ENCODE measurements around the gene YPEL4. TPM values are rescaled to one million over a fixed set of nuclear protein-coding genes. Genes with fewer than 3 reads are reported as not detected.

Gene YPEL4
- total RNA-seq, 1 donor = 1.4 TPM

GRCh38 chr11:57651408-57651807, 1.7 kb upstream of the YPEL4 start:
- H3K4me3 ChIP-seq (ENCODE audit: low read depth, low read length) = no peak overlapping the region
- TF ChIP-seq, protein P1, sequence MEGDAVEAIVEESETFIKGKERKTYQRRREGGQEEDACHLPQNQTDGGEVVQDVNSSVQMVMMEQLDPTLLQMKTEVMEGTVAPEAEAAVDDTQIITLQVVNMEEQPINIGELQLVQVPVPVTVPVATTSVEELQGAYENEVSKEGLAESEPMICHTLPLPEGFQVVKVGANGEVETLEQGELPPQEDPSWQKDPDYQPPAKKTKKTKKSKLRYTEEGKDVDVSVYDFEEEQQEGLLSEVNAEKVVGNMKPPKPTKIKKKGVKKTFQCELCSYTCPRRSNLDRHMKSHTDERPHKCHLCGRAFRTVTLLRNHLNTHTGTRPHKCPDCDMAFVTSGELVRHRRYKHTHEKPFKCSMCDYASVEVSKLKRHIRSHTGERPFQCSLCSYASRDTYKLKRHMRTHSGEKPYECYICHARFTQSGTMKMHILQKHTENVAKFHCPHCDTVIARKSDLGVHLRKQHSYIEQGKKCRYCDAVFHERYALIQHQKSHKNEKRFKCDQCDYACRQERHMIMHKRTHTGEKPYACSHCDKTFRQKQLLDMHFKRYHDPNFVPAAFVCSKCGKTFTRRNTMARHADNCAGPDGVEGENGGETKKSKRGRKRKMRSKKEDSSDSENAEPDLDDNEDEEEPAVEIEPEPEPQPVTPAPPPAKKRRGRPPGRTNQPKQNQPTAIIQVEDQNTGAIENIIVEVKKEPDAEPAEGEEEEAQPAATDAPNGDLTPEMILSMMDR (IDR thresholded peaks at IDR 0.05; ENCODE audit: insufficient read depth, low read length) = no peak
- no peak for DNase-seq (ENCODE audit: low read depth)

- TF ChIP-seq, protein P1 (IDR thresholded peaks at IDR 0.05; ENCODE audit: insufficient read depth, low read length) = no peak
- DNase-seq (ENCODE audit: low read depth) = no peak
- H3K4me3 ChIP-seq (ENCODE audit: low read depth, low read length) = no peak overlapping the region
Measured at GRCh38 chr11:57650739-57651090, 1.0 kb upstream of the YPEL4 start.

- DNase-seq (ENCODE audit: low read depth) = no peak
- TF ChIP-seq, protein P1 (IDR thresholded peaks at IDR 0.05; ENCODE audit: insufficient read depth, low read length) = no peak
Measured at GRCh38 chr11:57648801-57649735, 644 bp downstream of the YPEL4 start.

GRCh38 chr11:57647960-57648800, 1.5 kb downstream of the YPEL4 start:
- no peak for DNase-seq (ENCODE audit: low read depth)
- peak overlapping the region; percentile 74 for H3K4me3 ChIP-seq (ENCODE audit: low read depth, low read length)
- TF ChIP-seq, protein P1 (IDR thresholded peaks at IDR 0.05; ENCODE audit: insufficient read depth, low read length) = no peak

More at GRCh38 chr11:57648801-57649735, 644 bp downstream of the YPEL4 start:
- peak overlapping the region; percentile 74 for H3K4me3 ChIP-seq (ENCODE audit: low read depth, low read length)

DNA sequence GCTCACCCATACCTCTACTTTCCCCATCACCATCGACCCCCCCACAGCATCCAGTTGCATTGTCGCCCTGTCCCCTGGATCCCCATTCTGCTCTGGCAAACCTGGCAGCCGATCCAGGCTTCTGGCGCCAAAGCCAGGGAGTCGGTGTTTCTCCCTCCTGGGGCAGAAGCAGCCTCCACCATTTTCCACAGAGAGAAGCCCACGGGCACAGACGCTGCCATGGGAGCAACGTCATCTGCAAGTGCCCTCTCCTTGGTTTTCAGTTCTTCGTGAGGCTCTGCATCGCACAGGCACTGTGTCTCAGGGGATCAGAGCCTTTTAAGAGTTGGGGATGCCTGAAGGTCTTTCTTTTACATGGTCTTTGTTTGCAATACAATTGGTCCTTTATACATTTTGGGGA, 2.3 kb downstream of the YPEL4 start:
- TF ChIP-seq, protein P1 (IDR thresholded peaks at IDR 0.05; ENCODE audit: insufficient read depth, low read length) = no peak
- H3K4me3 ChIP-seq (ENCODE audit: low read depth, low read length) = no peak overlapping the region
- no peak for DNase-seq (ENCODE audit: low read depth)

GRCh38 chr11:57646799-57647303, 2.9 kb downstream of the YPEL4 start:
- TF ChIP-seq, protein P1 (IDR thresholded peaks at IDR 0.05; ENCODE audit: insufficient read depth, low read length) = no peak
- no peak for DNase-seq (ENCODE audit: low read depth)
- no peak overlapping the region for H3K4me3 ChIP-seq (ENCODE audit: low read depth, low read length)
